GM12878 (cell line): ENCODE results near the gene PLEKHF1. TPM values are rescaled to one million over a fixed set of nuclear protein-coding genes. Genes with fewer than 3 reads are reported as not detected.

Experiments used
- ATAC-seq: fragments of 200-7000 bp; cut with Tn5 transposase; 3 replicates; pipeline ENCODE4 v1.9.1; 2020; ENCODE audit warnings: mild to moderate bottlenecking, moderate library complexity
- BruUV-seq: library from RNA; stranded (reverse); fragments of 400-500 nt; replicated peaks from 2 replicates; lab custom pipeline; 2021; lab: Mats Ljungman, UMichigan
- CTCF ChIA-PET: fragments of 300-600 bp; sonication (Branson Sonifier 250); formaldehyde crosslinking; extraction: SDS; loops from one replicate; lab custom pipeline; 2021; ENCODE audit warnings: inconsistent platforms; lab: Yijun Ruan, JAX
- POLR2A ChIA-PET: fragments of 350-600 bp; formaldehyde crosslinking; extraction: SDS; loops from one replicate; lab custom pipeline; 2021; ENCODE audit warnings: inconsistent platforms; lab: Charles Lee
- RAD21 ChIA-PET: fragments of 300-600 bp; sonication (Branson Sonifier 250); formaldehyde crosslinking; loops from one replicate; lab custom pipeline; 2023; ENCODE audit warnings: antibody characterized with exemption; ENCODE audit not compliant: unreplicated experiment; lab: Charles Lee
- SMC1A ChIA-PET: fragments of 300-600 bp; sonication (Branson Sonifier 250); formaldehyde crosslinking; loops from one replicate; lab custom pipeline; 2023; ENCODE audit not compliant: unreplicated experiment, uncharacterized antibody; lab: Charles Lee
- DNase-seq: peaks from one replicate; pipeline ENCODE4 v3.0.0-alpha.2; 2011; ENCODE audit warnings: low read depth, low spot score
- FAIRE-seq: peaks from 3 replicates; lab custom pipeline; 2011; peaks lifted over from hg19 to GRCh38; lab: Jason Lieb, UNC
- H2AFZ ChIP-seq: 2 replicates; pipeline ENCODE4 v1.6.0; 2011; ENCODE audit warnings: low read depth, low read length, control low read depth; ENCODE audit not compliant: control insufficient read depth
- H3K27ac ChIP-seq: 2 replicates; pipeline ENCODE4 v1.5.1; 2011; ENCODE audit warnings: control low read depth; ENCODE audit not compliant: control insufficient read depth, insufficient read depth
- H3K27me3 ChIP-seq, 2 experiments: replicated peaks in 1 of 2; 2 replicates each; pipeline versions ENCODE4 v1.6.0 to v1.6.1; 2011; ENCODE audit warnings: low read length in 1 of 2; ENCODE audit not compliant: control insufficient read depth in 2 of 2, insufficient read depth in 2 of 2
- H3K36me3 ChIP-seq, 2 experiments: 2 replicates each; pipeline ENCODE4 v1.5.1; 2011; ENCODE audit warnings: low read length in 1 of 2; ENCODE audit not compliant: control insufficient read depth in 2 of 2, insufficient read depth in 2 of 2
- H3K4me1 ChIP-seq: 2 replicates; pipeline ENCODE4 v1.6.1; 2011; ENCODE audit warnings: mild to moderate bottlenecking, low read length, moderate library complexity, mixed read lengths; ENCODE audit not compliant: control insufficient read depth, insufficient read depth
- H3K4me2 ChIP-seq: 2 replicates; pipeline ENCODE4 v1.6.0; 2011; ENCODE audit warnings: control low read depth; ENCODE audit not compliant: control insufficient read depth, insufficient read depth
- H3K4me3 ChIP-seq: fragments of 200-600 bp; sonication (generic); 2 replicates; pipeline ENCODE4 v1.5.1; 2016
- H3K79me2 ChIP-seq: 2 replicates; pipeline ENCODE4 v1.6.0; 2011; ENCODE audit warnings: low read length; ENCODE audit not compliant: control insufficient read depth, insufficient read depth
- H3K9ac ChIP-seq: 2 replicates; pipeline ENCODE4 v1.8.0; 2011; ENCODE audit warnings: low read length, control low read depth, mixed read lengths; ENCODE audit not compliant: control insufficient read depth, insufficient read depth
- H3K9me3 ChIP-seq: replicated peaks from 3 replicates; pipeline ENCODE4 v1.5.1; 2011; ENCODE audit warnings: mild to moderate bottlenecking, low read length; ENCODE audit not compliant: control insufficient read depth, insufficient read depth
- H4K20me1 ChIP-seq: 2 replicates; pipeline ENCODE4 v1.6.0; 2011; ENCODE audit not compliant: control insufficient read depth, insufficient read depth
- ATF2 ChIP-seq: IDR thresholded peaks from 2 replicates; pipeline ENCODE4 v1.6.1; 2012; ENCODE audit warnings: low read length, inconsistent platforms
- CTCF ChIP-seq, 3 experiments: IDR thresholded peaks in 2 of 3; conservative IDR thresholded peaks in 1 of 3; 2 replicates each; pipeline ENCODE4 v1.5.1; 2011; ENCODE audit warnings: low read depth in 3 of 3, low read length in 3 of 3, mild to moderate bottlenecking in 3 of 3, control low read depth in 2 of 3, moderate library complexity in 2 of 3, inconsistent platforms in 1 of 3, mixed read lengths in 1 of 3; ENCODE audit not compliant: control insufficient read depth in 2 of 3, insufficient read depth in 1 of 3; ENCODE audit errors: extremely low read depth in 1 of 3
- KLF5 ChIP-seq: fragments of 450-650 bp; IDR thresholded peaks from 2 replicates; pipeline ENCODE4 v1.6.1; 2014; ENCODE audit warnings: mild to moderate bottlenecking; ENCODE audit not compliant: partially characterized antibody
- MYC ChIP-seq: IDR thresholded peaks from 2 replicates; pipeline ENCODE4 v1.6.1; 2011; ENCODE audit warnings: mild to moderate bottlenecking, low read length, moderate library complexity, inconsistent platforms; ENCODE audit not compliant: insufficient read depth, insufficient replicate concordance, insufficient read length, severe bottlenecking
- SPI1 ChIP-seq: IDR thresholded peaks from 2 replicates; pipeline ENCODE4 v1.6.1; 2011; ENCODE audit warnings: low read depth, mild to moderate bottlenecking, low read length, moderate library complexity, borderline replicate concordance; ENCODE audit not compliant: insufficient read depth
- WGBS: methylation state at CpG from one replicate; pipeline ENCODE4 v1.1.6; 2016; ENCODE audit warnings: low lambda C conversion rate; ENCODE audit not compliant: insufficient replicate concordance, insufficient coverage; ENCODE audit errors: missing lambda C conversion rate; 5-methylcytosine and 5-hydroxymethylcytosine counted together
- in situ Hi-C: fragments of 300-500 bp; cut with MboI; formaldehyde crosslinking; loops from 9 replicates; pipeline ENCODE4 v1.14.3; 2018; ENCODE audit warnings: mixed read lengths
- intact Hi-C: fragments of 100-400 bp; cut with micrococcal nuclease; formaldehyde crosslinking; loops from one replicate; pipeline ENCODE4 v1.14.2; 2022; ENCODE audit not compliant: unreplicated experiment
- polyA plus RNA-seq, 11 experiments: library from polyadenylated mRNA; depleted of rRNA in 4 of 11; unstranded in 6 of 11; stranded (reverse) in 5 of 11; fragments of >200 nt; fragmentation: Nextera tagmentation in 4 of 11; fragmentation: Illumina TruSeq in 1 of 11; extraction: Ambion mirVana in 4 of 11; extraction: Trizol in 1 of 11; gene quantifications; 1 replicate in 1 of 11; 2 replicates in 10 of 11; pipeline versions ENCODE4 v1.2.1 to v1.2.3, GENCODE V29; 2011 to 2016; ENCODE audit warnings: inconsistent platforms in 2 of 11, missing spikeins in 2 of 11, low read depth in 1 of 11
- total RNA-seq, 4 experiments: library from RNA; depleted of rRNA in 3 of 4; stranded (reverse); fragments of >200 nt in 3 of 4; fragmentation: Illumina TruSeq in 1 of 4; extraction: Trizol in 1 of 4; gene quantifications; 2 replicates each; pipeline versions ENCODE4 v1.2.1 to v1.2.3, GENCODE V29; 2013 to 2021

Gene PLEKHF1
- total and polyA plus RNA-seq, 10 of the 15 experiments (the other 5 are each of a cell fraction or from before 2014, with no cell fraction given) = 0.10 to 20.3 (median 15.3) TPM

DNA sequence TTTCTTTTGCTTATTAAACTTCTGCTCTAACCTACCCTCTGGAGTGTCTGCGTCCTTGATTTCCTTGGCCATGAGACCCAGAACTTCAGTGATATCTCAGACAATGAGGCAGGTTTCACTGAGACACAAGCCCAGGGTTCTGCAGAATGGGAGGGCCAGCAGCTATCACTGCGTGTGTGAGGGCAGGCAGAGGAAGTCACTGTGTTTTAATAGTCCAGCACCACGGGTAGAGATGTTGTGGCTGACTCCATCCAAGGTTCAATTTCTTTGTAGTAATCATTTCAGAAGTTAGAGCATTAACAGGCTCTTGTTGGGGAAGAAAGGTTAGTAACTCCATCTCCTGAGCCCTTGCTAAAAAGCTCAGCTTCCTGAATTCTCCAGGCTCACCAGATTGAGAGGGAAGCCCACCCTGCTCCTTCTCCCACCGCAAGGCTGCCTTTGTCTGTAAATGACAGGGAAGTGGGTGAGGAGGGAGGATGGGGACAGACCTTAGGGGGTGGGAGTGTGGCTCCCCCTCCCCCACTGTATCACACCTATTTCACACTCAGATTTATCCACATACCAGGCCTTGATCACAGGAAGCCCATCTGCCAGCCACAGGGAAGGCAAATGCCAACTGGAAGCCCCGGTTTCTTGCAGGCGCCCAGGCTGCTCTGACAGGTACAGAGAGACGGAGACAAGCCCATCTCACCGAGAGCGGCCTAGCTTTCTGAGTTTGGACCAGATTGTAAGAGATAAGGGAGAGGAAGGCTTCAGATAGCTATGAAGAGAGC is 47.7 kb downstream of the PLEKHF1 start:
- H3K4me1 ChIP-seq = peaks cover 11% of the 10 kb centered on the region
- FAIRE-seq (no peak), DNase-seq (no peak), ATAC-seq (no peak)
- no peak overlapping the region for H2AFZ ChIP-seq
- H3K79me2 ChIP-seq = peaks cover 29% of the 10 kb centered on the region
- no peaks in the 10 kb centered on the region for H4K20me1 ChIP-seq
- H3K4me3 ChIP-seq = peak overlapping the region; percentile 78; the same call in 1 of the 2 replicates
- H3K27me3 ChIP-seq = no peaks in the 10 kb centered on the region
- SMC1A ChIA-PET = interaction anchor here (1.3 to 4.0 kb wide), 6 partner anchors 9 to 106 kb away, joined by 3 to 17 read pairs (median 4); partner anchors contain the start of gene POP4
- in situ Hi-C loops (loop anchor here (10.0 to 25.0 kb wide), 2 partner anchors 108 to 501 kb away; partner anchors contain the start of genes POP4 and UQCRFS1), intact Hi-C loops (no loop called here)
- 79% methylated on average over 9 of the region's 9 CpGs for WGBS
- TF ChIP-seq SPI1 (peak; percentile 3; the same call in 1 of the 2 replicates), KLF5 (no peak), ATF2 (no peak), MYC (no peak), CTCF (IDR thresholded peaks at IDR 0.05 in 2 of 3, conservative IDR thresholded peaks at IDR 0.05 in 1 of 3; ENCODE audit: control insufficient read depth in 2 of 3, extremely low read depth in 1 of 3, insufficient read depth in 1 of 3, low read depth in 3 of 3, low read length in 3 of 3) (no peak)
- no peak overlapping the region; the same call in 1 of the 2 replicates for H3K9ac ChIP-seq
- POLR2A ChIA-PET = interaction anchor here (1.2 to 2.5 kb wide), 4 partner anchors 13 to 103 kb away, joined by 3 to 13 read pairs (median 5); no protein-coding TSS in a partner anchor
- H3K27ac ChIP-seq = no peak overlapping the region
- CTCF ChIA-PET = interaction anchor here (0.7 to 9.5 kb wide), 8 partner anchors 14 to 145 kb away, joined by 3 to 237 read pairs (median 6); partner anchors contain the start of genes PLEKHF1 and POP4
- peak overlapping the region; percentile 88 for H3K4me2 ChIP-seq
- RAD21 ChIA-PET = interaction anchor here (0.9 to 6.4 kb wide), 7 partner anchors 19 to 107 kb away, joined by 3 to 78 read pairs (median 6); partner anchors contain the start of genes PLEKHF1 and POP4
- no peaks in the 10 kb centered on the region for H3K9me3 ChIP-seq
- no TSS peak for BruUV-seq
- H3K36me3 ChIP-seq = peaks cover 0 to 2% of the 10 kb centered on the region in 2 experiments; a peak in 1 of 4 replicates
